HG02970 (cell line): ENCODE data around the gene NSUN2.

Experiments
- ATAC-seq: cut with Tn5 transposase; IDR thresholded peaks from one replicate; pipeline ENCODE4 v1.9.1; 2021; ENCODE audit warnings: mild to moderate bottlenecking, moderate library complexity, moderate number of reproducible peaks; ENCODE audit not compliant: unreplicated experiment, low FRiP score

The NSUN2 gene

GRCh38 chr5:6607559-6607936 is 25.3 kb downstream of the NSUN2 start:
- ATAC-seq = no peak

DNA sequence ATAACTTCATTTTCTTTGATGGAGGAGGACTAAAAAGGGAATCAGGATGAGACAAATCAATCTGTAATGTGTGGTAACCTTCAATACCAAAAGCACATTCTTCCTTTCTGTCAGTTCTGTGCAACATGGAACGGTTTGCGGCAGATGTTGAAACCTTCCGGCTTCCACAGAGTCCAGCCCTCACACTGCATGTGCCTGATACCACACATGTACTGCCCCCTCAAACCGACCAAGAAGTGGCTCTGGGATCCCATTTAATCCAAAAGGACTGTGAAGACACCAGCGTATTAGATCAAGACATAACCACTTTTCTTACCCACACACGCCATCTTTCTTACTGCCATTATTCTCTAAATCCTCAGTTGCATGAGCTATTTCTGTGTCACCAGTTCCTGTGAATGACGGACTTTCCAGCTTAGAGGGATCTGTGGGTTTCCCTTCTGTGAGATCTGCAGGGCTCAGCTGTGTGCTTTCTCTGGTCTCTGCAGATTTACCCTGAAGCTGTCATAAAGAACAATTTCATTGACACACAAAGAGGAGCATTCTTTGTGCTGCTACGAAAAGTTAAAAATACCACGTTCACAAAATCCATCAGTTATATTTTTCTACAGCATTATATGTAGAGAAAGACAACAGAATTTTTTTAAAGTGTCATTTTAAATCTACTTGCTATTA is 25.8 kb downstream of the NSUN2 start:
- no peak for ATAC-seq

- no peak for ATAC-seq
Measured at GRCh38 chr5:6604946-6605345, 27.9 kb downstream of the NSUN2 start.

DNA sequence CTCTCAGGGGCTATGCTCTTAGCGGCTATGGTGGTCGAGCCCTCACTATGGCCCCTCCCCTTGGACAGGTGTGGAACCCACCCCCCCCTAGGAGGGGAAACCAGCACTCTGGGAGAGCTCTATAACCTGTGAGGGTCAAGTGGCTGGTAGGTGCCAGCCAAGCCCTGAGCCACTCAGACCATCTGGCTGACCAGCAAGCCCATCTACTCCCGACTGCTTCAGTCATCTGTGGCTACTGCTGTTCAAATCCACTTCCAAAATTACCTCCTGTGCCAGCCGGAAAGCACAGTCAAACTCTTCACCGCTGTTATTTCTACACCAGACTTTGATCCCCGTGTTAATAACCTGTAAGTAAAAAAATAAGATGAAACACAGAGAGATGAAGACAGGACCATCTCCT is 28.5 kb downstream of the NSUN2 start:
- no peak for ATAC-seq

DNA sequence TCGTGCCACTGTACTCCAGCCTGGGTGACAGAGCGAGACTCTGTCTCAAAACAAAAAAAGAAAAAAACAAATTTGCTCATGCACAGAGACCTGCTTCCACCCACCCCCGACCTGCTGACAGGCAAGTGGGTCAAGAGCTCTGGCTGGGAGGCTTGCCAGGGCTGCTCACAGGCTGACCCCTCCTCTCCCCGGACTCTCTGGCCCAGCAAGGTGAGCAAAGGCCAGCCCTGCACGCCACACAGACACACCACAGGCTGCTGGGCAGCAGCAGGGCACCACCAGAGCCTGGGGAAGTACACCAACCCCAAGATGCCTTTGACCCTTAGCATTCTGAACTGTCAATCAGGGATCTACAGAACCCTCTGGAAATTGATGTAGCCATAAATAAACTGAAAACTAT is 29.2 kb downstream of the NSUN2 start:
- ATAC-seq = no peak

DNA sequence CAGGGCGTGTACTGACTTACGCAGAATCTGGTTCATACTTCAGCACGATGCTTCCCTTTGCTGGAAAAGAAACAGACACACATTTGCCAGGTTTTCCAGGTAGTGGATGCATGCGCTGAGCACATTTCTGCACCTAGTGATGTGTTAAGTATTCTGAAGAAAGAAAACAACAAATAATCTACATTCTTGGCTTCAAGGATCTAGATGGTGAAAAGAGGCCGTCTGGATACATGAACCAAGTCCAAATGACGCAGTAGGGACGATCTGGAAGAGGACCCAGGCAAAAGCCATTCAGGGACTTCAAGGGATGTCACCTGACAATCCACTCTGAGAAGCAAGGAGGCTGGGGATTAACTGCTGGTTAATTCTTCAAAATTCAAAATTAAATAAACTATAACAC is 30.4 kb downstream of the NSUN2 start:
- ATAC-seq = no peak

DNA sequence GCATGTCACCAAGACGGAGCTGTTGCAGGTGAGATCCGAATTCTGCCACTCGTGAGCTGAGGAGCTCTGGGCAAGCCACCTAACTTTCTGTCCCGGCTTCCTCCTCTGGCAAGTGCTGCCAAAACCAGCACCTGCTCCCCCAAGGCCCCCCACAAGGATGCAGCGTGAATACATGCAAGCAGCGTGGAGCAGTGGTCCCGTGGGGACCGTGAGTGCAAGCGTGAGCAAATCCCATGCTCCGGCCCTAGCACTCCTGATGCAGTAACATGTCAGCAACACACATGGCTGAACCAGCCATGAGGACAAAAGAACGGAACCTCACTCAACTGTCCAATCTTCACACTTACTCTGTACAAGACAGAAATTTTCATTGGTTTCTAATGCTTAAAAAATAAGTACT is 31.0 kb downstream of the NSUN2 start:
- no peak for ATAC-seq

- ATAC-seq = no peak
Measured at GRCh38 chr5:6601271-6601670, 31.6 kb downstream of the NSUN2 start.

GRCh38 chr5:6599739-6600138 is 33.1 kb downstream of the NSUN2 start:
- ATAC-seq = no peak

DNA sequence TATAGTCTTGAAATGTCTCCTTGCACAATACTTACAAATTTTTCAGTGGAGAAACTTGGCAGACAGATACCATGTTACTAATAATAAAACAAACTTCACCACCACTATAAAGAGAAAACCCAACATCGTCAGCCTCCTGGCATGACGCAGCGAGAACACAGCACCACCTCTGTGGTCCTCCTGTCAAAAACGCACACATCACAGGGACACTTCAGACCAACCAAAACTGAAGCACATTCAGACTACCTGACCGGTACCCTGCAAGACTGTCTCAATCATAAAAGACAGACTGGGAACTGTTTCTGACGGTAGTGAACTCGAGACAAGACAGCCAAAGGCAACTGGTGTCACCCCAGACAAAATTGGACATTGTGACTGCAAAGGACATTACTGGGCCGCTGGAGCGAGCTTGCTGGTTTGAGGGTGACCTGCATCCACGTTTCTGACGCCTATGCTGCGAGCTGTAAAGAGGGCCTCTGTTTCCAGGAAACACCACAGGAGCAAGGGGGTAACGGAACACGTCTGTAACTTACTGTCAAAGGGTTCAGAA is 34.4 kb downstream of the NSUN2 start:
- no peak for ATAC-seq

DNA sequence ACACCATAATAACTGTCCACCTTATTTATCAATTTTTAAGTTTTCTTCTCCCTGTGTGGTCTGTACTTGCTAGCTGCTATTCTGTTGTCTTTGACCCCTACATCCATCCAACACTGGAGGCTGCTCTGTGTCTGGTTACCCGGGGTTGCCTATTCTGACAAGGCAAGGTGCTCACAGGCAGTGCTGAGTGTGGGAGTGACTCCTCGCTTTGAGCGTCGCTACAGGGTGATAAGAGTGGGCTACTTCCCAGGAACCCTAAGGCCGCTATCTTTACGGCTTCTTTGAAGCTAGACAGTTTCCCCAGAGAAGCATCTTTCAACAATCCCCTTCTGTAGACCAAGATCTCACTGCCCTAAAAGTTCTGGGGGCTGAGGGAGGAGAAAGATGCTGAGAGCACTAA is 35.3 kb downstream of the NSUN2 start:
- no peak for ATAC-seq

- ATAC-seq = no peak
Measured at GRCh38 chr5:6596388-6596787, 36.5 kb downstream of the NSUN2 start.

DNA sequence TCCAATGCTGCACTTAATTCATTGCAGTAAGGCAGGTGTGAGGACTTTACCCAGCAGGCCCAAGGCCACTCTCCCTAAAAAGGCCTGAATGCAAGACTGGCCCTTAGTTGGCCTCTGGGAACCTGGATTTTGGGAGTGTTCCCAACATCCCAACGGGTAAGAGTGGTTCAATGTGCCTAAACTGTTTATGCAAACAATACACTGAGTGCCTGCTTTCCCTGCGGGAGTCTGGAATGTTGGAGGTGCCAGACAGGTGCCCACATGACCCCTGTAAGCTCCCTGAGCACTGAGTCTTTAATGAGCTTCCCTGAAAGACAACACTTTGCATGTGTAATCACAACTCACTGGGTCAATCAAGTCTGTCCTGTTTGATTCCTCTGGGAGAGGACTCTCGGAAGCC is 37.4 kb downstream of the NSUN2 start:
- ATAC-seq = no peak

DNA sequence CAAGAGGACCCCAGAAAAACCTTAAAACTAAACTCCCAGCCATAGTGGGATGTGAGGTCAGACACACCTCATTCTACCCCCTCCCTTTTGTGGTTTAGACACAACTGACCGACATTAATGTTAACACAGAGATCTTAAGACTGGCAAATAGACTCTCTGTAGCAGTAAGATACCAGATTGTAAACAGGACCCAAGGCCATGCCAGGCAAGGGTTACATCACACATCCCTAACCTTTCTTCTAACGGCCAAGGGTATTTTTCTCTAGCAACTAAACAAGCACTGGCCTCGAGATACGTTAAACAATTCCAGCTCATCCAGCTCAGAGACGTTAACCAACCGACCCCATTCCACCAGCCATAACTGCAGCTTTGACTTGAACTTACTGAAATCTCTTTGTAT is 38.8 kb downstream of the NSUN2 start:
- ATAC-seq = no peak

DNA sequence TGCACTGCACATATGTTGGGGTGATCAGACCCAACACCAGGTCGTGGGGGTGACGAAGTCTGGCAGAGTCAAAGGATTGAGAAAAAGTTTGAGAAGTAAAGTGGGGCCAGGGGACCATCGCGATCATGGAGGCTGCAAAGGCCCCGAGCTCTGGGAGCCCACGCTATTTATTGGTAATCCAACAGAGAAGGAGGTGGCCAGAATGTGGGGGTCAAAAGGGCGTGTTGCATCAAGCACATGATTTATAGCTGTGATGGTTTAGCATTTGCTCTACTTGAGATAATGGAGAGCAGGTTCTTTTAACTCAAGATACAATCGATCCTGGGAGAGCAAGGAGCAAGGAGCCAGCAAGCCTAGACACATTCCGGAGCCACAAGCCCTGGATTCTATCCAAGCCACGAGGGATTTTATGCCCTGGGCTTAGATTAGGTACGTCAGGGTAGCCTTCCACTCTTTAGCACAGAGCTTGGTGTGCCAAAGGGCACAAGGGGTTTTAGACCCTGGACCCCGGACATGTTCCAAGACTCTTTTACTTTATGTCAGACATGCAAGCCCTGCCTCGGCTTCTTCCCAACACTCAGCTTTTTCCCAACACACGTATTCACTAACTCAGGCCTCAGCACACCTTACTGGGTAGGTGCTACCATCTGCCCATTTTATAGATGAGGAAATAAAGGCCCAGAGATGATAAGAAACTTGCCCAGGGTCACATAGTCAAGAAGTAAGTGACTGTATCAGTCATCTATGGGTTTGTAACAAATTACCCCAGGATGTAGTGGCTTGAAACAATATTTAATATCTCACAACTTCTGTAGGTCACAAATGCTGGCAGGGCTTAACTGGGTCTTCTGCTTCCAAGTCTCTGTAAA is 39.5 kb downstream of the NSUN2 start:
- no peak for ATAC-seq

DNA sequence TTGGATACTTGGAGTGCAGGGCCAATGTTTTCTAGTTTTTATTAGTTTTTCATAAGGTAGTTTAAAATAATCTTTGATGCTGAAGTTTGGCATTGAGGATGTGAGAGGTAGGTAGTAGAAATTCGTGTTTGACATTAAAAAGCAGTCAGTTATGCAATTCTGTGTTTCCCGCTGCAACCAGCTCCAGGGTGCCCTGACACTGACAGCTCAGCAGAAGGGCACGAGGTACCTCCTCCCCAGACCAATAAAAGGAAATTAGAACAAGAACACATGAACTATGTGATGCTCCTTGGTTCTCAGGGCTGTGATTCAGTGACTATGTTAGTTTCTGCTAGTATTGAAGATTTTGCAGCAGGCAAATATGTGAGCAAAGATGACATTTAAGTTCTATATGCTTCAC is 40.2 kb downstream of the NSUN2 start:
- no peak for ATAC-seq

DNA sequence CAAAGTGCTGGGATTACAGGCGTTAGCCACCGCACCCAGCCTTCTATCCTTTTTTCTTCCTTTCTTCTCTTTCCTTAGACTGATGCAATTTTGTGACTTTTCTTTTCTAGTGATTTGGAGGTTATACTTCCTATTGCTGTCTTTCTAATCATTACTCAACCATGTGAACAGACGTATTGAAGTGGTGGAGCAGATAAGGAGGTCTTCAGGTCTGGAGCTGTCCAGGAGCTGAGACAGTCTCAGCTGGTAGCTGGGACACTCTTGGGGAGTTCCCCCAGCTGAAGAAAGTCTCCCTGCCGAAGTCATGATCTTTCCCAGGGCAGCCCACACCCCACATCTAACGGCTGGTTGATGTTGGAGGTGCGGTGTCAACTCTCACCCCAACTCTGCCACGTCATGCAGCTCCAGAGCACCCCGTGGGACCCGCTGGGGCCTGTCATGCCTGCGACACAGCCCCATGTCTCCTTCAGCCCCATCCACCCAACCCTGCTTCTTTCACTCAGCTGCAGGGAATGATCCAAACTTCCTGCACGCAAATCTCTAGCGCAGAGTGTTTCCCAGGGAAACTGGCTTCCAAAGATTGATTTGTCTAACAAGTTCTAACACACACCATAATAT is 41.1 kb downstream of the NSUN2 start:
- no peak for ATAC-seq

DNA sequence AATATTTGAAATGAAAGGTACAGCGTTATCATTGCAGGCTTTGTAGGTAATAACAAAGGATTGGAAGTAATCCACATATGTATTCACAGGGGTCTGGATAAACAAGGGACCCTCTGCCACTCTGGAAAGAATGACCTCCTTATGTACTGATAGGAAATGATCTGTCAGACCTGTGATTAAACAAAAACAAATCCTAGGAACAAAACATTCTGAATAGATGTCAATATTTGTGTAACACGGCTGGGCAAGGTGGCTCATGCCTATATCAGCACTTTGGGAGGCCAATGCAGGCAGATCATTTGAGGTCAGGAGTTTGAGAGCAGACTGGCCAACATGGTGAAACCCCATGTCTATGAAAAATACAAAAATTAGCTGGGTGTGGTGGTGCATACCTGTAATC is 42.3 kb downstream of the NSUN2 start:
- no peak for ATAC-seq

GRCh38 chr5:6587171-6587570 is 45.7 kb downstream of the NSUN2 start:
- ATAC-seq = no peak

GRCh38 chr5:6586647-6587042 is 46.2 kb downstream of the NSUN2 start:
- ATAC-seq = no peak

DNA sequence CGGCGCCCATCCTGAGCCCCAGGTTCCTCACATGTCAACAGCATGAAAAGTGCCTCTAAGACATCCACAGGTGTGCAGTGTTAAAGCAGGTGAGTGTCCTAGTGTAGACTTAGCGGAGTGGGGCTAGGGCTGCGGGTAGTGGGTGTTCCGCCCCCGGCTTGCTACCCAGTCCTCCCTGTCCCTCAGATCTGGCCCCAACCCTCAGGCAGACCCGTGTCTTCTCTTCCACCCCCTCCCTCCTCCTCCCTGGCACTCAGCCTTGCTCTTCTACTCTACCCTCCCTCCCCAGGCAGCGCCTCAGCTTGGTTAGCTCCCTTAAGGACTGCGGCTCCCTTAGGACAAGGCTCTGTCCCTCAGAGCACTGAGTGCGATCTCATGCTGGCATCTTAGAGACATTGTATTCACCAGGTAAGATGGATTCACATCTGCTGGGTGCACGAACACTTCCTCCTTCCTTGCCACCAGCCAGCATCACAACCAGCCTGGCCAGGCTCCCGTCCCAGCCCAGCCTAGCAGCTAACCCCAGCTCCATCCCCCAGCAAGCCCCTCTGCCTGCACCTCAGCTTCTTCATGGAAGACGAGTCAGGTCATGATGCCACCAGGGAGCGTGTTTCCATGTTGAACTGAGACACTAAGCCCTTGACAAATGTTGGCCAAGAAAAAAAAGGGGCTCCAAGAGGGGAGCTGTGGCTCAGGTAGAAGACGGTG is 46.8 kb downstream of the NSUN2 start:
- no peak for ATAC-seq
